ENCODE results near the gene GRK2. TPM values are rescaled to one million over a fixed set of nuclear protein-coding genes. Genes with fewer than 3 reads are reported as not detected.

The GRK2 gene
- total and polyA plus RNA-seq, 2 donors (not counting 3 experiments of a cell fraction or from before 2014, with no cell fraction given), result 57.9 to 62.3 TPM

DNA sequence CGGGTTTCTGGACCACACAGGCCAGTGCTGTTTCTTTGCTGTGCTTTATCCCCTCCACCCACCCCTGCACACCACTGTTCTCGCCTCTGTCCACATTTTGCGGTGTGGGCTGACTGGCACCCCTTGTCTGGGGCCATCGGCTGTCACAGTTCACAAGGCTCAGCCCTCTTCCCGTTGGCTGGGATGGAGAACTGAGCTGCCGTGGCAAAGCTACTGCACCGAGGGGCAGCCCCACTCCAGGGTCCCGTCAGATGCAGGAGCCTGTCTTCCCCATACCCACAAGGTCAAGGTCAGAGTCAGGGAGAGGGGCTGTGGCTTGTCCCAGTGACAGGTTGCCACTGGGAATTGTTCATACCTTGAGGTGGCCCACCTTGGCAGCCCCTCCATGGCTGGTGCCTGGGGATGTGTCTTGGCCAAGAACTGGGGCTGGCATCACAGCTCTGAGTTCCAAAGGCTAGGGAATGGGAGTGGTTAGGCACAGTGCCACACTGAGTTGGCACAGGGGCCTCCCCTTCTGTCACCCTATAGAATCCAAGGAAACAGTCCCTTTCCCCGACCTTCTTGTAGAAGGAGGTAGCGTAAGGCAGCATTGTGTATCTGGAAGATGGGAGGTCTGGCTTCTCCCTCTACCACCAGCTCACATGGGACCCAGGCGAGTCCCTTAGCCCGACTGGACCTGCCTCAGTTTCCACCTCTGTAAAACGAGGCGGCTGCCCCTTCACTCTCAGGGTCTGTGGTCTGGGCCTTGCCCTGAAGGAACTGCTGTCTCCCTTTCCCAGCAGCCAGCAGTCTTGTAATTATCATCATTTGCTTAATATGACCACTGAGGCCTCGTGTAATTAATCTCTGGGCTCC, 3.4 kb downstream of the GRK2 start:
- Histone ChIP-seq H2AFZ (ENCODE audit: low read depth, low read length) (no peak overlapping the region), H3K27ac (ENCODE audit: insufficient read depth, low read depth, low read length) (no peak overlapping the region), H3K79me2 (ENCODE audit: control insufficient read depth, insufficient read depth, low read length) (peaks cover 73% of the 10 kb centered on the region), H3K4me2 (ENCODE audit: insufficient read depth, low read length) (peak overlapping the region; percentile 59), H3K27me3 (ENCODE audit: control insufficient read depth in 2 of 2, insufficient read depth in 2 of 2, low read length in 2 of 2) (no peaks in the 10 kb centered on the region), H3K4me3 (replicated peaks in 1 of 3; ENCODE audit: insufficient read depth in 1 of 3, low read depth in 1 of 3, low read length in 3 of 3) (no peak overlapping the region), H4K20me1 (replicated peaks; ENCODE audit: control insufficient read depth, extremely low read depth, insufficient read depth, low read length) (no peaks in the 10 kb centered on the region), H3K9me3 (replicated peaks; ENCODE audit: control insufficient read depth, insufficient read depth, low read length) (no peaks in the 10 kb centered on the region), H3K36me3 (ENCODE audit: control insufficient read depth in 2 of 2, extremely low read depth in 1 of 2, insufficient read depth in 2 of 2, low read length in 2 of 2) (peaks cover 0 to 9% of the 10 kb centered on the region in 2 experiments), H3K9ac (replicated peaks; ENCODE audit: extremely low read depth, insufficient read depth, low read length) (peak overlapping the region; percentile 1), H3K4me1 (ENCODE audit: control insufficient read depth, extremely low read depth, insufficient read depth, low read length) (peaks cover 32% of the 10 kb centered on the region), H3K9me1 (replicated peaks; ENCODE audit: control insufficient read depth, extremely low read depth, insufficient read depth, low read length) (no peaks in the 10 kb centered on the region)
- intact Hi-C loops (cut with micrococcal nuclease), result loop anchor here (10.0 kb wide), 1 partner anchor 235 kb away; the partner anchor contains the start of genes CDK2AP2 and PITPNM1
- TF ChIP-seq POLR2AphosphoS5 (IDR thresholded peaks at IDR 0.05; ENCODE audit: insufficient read depth, low read depth, low read length) (no peak), MYC (IDR thresholded peaks at IDR 0.05; ENCODE audit: low read depth, low read length) (no peak), GATA2 (IDR thresholded peaks at IDR 0.05; ENCODE audit: insufficient read depth, insufficient read length, low read depth, low read length) (no peak), EZH2 (IDR thresholded peaks at IDR 0.05; ENCODE audit: borderline replicate concordance, low read depth, low read length, severe bottlenecking) (no peak), POLR2A (IDR thresholded peaks at IDR 0.05; ENCODE audit: low read depth, low read length) (peak; percentile 56), JUN (IDR thresholded peaks at IDR 0.05; ENCODE audit: borderline replicate concordance, insufficient read depth, insufficient read length, low read depth) (no peak)
- TF ChIP-seq, protein P1, sequence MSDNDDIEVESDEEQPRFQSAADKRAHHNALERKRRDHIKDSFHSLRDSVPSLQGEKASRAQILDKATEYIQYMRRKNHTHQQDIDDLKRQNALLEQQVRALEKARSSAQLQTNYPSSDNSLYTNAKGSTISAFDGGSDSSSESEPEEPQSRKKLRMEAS (IDR thresholded peaks at IDR 0.05; ENCODE audit: insufficient read depth, insufficient read length), result no peak
- TF ChIP-seq, protein P2, sequence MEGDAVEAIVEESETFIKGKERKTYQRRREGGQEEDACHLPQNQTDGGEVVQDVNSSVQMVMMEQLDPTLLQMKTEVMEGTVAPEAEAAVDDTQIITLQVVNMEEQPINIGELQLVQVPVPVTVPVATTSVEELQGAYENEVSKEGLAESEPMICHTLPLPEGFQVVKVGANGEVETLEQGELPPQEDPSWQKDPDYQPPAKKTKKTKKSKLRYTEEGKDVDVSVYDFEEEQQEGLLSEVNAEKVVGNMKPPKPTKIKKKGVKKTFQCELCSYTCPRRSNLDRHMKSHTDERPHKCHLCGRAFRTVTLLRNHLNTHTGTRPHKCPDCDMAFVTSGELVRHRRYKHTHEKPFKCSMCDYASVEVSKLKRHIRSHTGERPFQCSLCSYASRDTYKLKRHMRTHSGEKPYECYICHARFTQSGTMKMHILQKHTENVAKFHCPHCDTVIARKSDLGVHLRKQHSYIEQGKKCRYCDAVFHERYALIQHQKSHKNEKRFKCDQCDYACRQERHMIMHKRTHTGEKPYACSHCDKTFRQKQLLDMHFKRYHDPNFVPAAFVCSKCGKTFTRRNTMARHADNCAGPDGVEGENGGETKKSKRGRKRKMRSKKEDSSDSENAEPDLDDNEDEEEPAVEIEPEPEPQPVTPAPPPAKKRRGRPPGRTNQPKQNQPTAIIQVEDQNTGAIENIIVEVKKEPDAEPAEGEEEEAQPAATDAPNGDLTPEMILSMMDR (IDR thresholded peaks at IDR 0.05; ENCODE audit: extremely low read depth in 1 of 2, insufficient read depth in 1 of 2, low read depth in 1 of 2, low read length in 2 of 2), result no peak
- dilution Hi-C loops (cut with MboI; ENCODE audit: extremely low pct_ligation_motif_present, low sequenced_read_pairs), result no loop called here
- DNase-seq (ENCODE audit: low read depth, low spot score) (peak; percentile 24), FAIRE-seq (no peak)
- ChIA-PET CTCF (interaction anchor here (1.2 to 2.7 kb wide), 7 partner anchors 8 to 132 kb away, joined by 3 to 8 read pairs (median 6); partner anchors contain the start of genes ANKRD13D, PPP1CA and SSH3), POLR2A (interaction anchor here (0.5 to 0.7 kb wide), 2 partner anchors 14 to 63 kb away, joined by 4 to 5 read pairs; no protein-coding TSS in a partner anchor)
- BruUV-seq (replicated peaks), result no TSS peak
